ENCODE results near the gene WDFY4. TPM values are rescaled to one million over a fixed set of nuclear protein-coding genes. Genes with fewer than 3 reads are reported as not detected.

The WDFY4 gene
- total and polyA plus RNA-seq, 2 experiments from 2014 or later: not detected

GRCh38 chr10:48750991-48751390 is 66.3 kb downstream of the WDFY4 start:
- H3K36me3 ChIP-seq (ENCODE audit: low read depth): no peaks in the 10 kb centered on the region
- H3K79me2 ChIP-seq (ENCODE audit: insufficient read depth): no peaks in the 10 kb centered on the region
- H2AFZ ChIP-seq: no peak overlapping the region
- no peak for DNase-seq
- H3K4me3 ChIP-seq: no peak overlapping the region
- H3K4me1 ChIP-seq (ENCODE audit: insufficient read depth): no peaks in the 10 kb centered on the region
- no peak overlapping the region for H3K9ac ChIP-seq
- H3K4me2 ChIP-seq (ENCODE audit: unreplicated experiment): no peak overlapping the region
- H3K9me2 ChIP-seq (ENCODE audit: insufficient read depth): no peaks in the 10 kb centered on the region
- TF ChIP-seq EZH2 (IDR thresholded peaks at IDR 0.05; ENCODE audit: insufficient read depth, poor library complexity, severe bottlenecking) (no peak), EZH2phosphoT487 (IDR thresholded peaks at IDR 0.05; ENCODE audit: insufficient read depth, low read depth) (no peak)
- in situ Hi-C loops (cut with MboI): no loop called here
- H3K27me3 ChIP-seq (replicated peaks; ENCODE audit: insufficient read depth): peaks cover 27% of the 10 kb centered on the region
- no peaks in the 10 kb centered on the region for H3F3A ChIP-seq (ENCODE audit: insufficient read depth)
- no peaks in the 10 kb centered on the region for H3K9me3 ChIP-seq (ENCODE audit: low read depth)
- H3K27ac ChIP-seq: no peak overlapping the region
- WGBS, 2 experiments (ENCODE audit: low coverage in 1 of 2, low lambda C conversion rate in 2 of 2, missing lambda C conversion rate in 2 of 2): 40 to 44% methylated on average over 5 of the region's 5 CpGs
- H4K20me1 ChIP-seq (ENCODE audit: insufficient read depth): no peaks in the 10 kb centered on the region

- in situ Hi-C loops (cut with MboI): no loop called here
- H3K36me3 ChIP-seq (ENCODE audit: low read depth): no peaks in the 10 kb centered on the region
- H3K27ac ChIP-seq: no peak overlapping the region
- TF ChIP-seq EZH2 (IDR thresholded peaks at IDR 0.05; ENCODE audit: insufficient read depth, poor library complexity, severe bottlenecking): no peak
- no peak for TF ChIP-seq EZH2phosphoT487 (IDR thresholded peaks at IDR 0.05; ENCODE audit: insufficient read depth, low read depth)
- H3K9me2 ChIP-seq (ENCODE audit: insufficient read depth): no peaks in the 10 kb centered on the region
- no peak overlapping the region for H2AFZ ChIP-seq
- peaks cover 34% of the 10 kb centered on the region for H3K27me3 ChIP-seq (replicated peaks; ENCODE audit: insufficient read depth)
- WGBS, 2 experiments (ENCODE audit: low coverage in 1 of 2, low lambda C conversion rate in 2 of 2, missing lambda C conversion rate in 2 of 2): 60 to 69% methylated on average over 5 of the region's 5 CpGs
- no peaks in the 10 kb centered on the region for H3F3A ChIP-seq (ENCODE audit: insufficient read depth)
- DNase-seq: no peak
- no peak overlapping the region for H3K9ac ChIP-seq
- no peaks in the 10 kb centered on the region for H4K20me1 ChIP-seq (ENCODE audit: insufficient read depth)
- H3K4me1 ChIP-seq (ENCODE audit: insufficient read depth): no peaks in the 10 kb centered on the region
- no peaks in the 10 kb centered on the region for H3K79me2 ChIP-seq (ENCODE audit: insufficient read depth)
- H3K9me3 ChIP-seq (ENCODE audit: low read depth): no peaks in the 10 kb centered on the region
- no peak overlapping the region for H3K4me3 ChIP-seq
- H3K4me2 ChIP-seq (ENCODE audit: unreplicated experiment): no peak overlapping the region
Measured at GRCh38 chr10:48751730-48752129, 67.1 kb downstream of the WDFY4 start.

GRCh38 chr10:48758411-48758810 is 73.7 kb downstream of the WDFY4 start:
- no peak for DNase-seq
- Histone ChIP-seq H4K20me1 (ENCODE audit: insufficient read depth) (no peaks in the 10 kb centered on the region), H3K36me3 (ENCODE audit: low read depth) (no peaks in the 10 kb centered on the region), H3K79me2 (ENCODE audit: insufficient read depth) (no peaks in the 10 kb centered on the region), H3K4me2 (ENCODE audit: unreplicated experiment) (no peak overlapping the region), H3K9ac (no peak overlapping the region), H3K9me2 (ENCODE audit: insufficient read depth) (no peaks in the 10 kb centered on the region), H3K27me3 (replicated peaks; ENCODE audit: insufficient read depth) (peaks cover 58% of the 10 kb centered on the region), H3K9me3 (ENCODE audit: low read depth) (no peaks in the 10 kb centered on the region), H3F3A (ENCODE audit: insufficient read depth) (no peaks in the 10 kb centered on the region), H3K27ac (no peak overlapping the region), H3K4me3 (no peak overlapping the region), H2AFZ (no peak overlapping the region), H3K4me1 (ENCODE audit: insufficient read depth) (no peaks in the 10 kb centered on the region)
- TF ChIP-seq EZH2phosphoT487 (IDR thresholded peaks at IDR 0.05; ENCODE audit: insufficient read depth, low read depth): no peak
- no peak for TF ChIP-seq EZH2 (IDR thresholded peaks at IDR 0.05; ENCODE audit: insufficient read depth, poor library complexity, severe bottlenecking)
- WGBS, 2 experiments (ENCODE audit: low coverage in 1 of 2, low lambda C conversion rate in 2 of 2, missing lambda C conversion rate in 2 of 2): 12% methylated on average over 3 of the region's 3 CpGs
- in situ Hi-C loops (cut with MboI): no loop called here

- Histone ChIP-seq H3K9ac (no peak overlapping the region), H3K4me1 (ENCODE audit: insufficient read depth) (no peaks in the 10 kb centered on the region), H3K4me2 (ENCODE audit: unreplicated experiment) (no peak overlapping the region), H3K79me2 (ENCODE audit: insufficient read depth) (no peaks in the 10 kb centered on the region), H3F3A (ENCODE audit: insufficient read depth) (no peaks in the 10 kb centered on the region), H3K27ac (no peak overlapping the region), H3K27me3 (replicated peaks; ENCODE audit: insufficient read depth) (peaks cover 56% of the 10 kb centered on the region), H4K20me1 (ENCODE audit: insufficient read depth) (no peaks in the 10 kb centered on the region), H3K36me3 (ENCODE audit: low read depth) (no peaks in the 10 kb centered on the region), H2AFZ (no peak overlapping the region), H3K4me3 (no peak overlapping the region), H3K9me3 (ENCODE audit: low read depth) (no peaks in the 10 kb centered on the region), H3K9me2 (ENCODE audit: insufficient read depth) (no peaks in the 10 kb centered on the region)
- in situ Hi-C loops (cut with MboI): no loop called here
- TF ChIP-seq EZH2 (IDR thresholded peaks at IDR 0.05; ENCODE audit: insufficient read depth, poor library complexity, severe bottlenecking): no peak
- TF ChIP-seq EZH2phosphoT487 (IDR thresholded peaks at IDR 0.05; ENCODE audit: insufficient read depth, low read depth): no peak
- DNase-seq: no peak
- WGBS, 2 experiments (ENCODE audit: low coverage in 1 of 2, low lambda C conversion rate in 2 of 2, missing lambda C conversion rate in 2 of 2): 52 to 56% methylated on average over 4 of the region's 4 CpGs
Measured at GRCh38 chr10:48759113-48759901, 74.6 kb downstream of the WDFY4 start.
